SW 1271 (cell line): ENCODE data around the gene PSME2.
A peak's percentile ranks its signal among the peaks of the same experiment; 100 is the strongest.

Experiments used
- DNase-seq, 2 experiments: peaks; one replicate each; lab custom pipeline; 2025; lab: John Stamatoyannopoulos, UW

The PSME2 gene

DNA sequence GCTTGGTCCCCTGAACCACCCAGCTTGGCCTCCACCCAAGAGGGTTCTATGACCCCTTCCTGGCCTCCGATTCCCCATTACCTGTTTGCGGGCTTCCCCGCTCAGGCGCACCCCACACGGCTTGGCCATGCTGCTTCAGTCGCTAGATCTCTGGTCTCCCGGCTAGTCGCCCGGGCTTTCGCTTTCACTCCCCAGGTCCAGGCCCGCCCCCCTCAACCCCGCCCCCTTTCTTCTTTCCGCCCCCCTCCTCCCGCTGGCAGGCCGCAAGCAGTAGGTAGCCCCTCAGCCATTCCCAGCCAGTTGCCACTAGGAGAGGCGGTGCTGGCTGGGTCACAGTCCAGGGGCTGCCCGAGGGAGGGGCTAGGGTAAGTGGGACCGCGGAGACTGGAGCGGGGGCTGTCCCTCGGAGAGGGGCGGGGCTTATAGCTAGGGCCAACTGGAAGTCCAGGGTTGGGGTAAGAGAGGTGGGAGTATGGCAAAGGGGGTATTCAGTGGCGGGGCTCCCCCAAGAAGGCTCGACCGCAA is at the start of gene PSME2:
Gene PSME2, minus strand, starts transcription at position 158 of the 525 bp plus-strand sequence. Its CDS starts 29 bp downstream, at position 129.
- peak; percentile 93 to 97 for DNase-seq

DNA sequence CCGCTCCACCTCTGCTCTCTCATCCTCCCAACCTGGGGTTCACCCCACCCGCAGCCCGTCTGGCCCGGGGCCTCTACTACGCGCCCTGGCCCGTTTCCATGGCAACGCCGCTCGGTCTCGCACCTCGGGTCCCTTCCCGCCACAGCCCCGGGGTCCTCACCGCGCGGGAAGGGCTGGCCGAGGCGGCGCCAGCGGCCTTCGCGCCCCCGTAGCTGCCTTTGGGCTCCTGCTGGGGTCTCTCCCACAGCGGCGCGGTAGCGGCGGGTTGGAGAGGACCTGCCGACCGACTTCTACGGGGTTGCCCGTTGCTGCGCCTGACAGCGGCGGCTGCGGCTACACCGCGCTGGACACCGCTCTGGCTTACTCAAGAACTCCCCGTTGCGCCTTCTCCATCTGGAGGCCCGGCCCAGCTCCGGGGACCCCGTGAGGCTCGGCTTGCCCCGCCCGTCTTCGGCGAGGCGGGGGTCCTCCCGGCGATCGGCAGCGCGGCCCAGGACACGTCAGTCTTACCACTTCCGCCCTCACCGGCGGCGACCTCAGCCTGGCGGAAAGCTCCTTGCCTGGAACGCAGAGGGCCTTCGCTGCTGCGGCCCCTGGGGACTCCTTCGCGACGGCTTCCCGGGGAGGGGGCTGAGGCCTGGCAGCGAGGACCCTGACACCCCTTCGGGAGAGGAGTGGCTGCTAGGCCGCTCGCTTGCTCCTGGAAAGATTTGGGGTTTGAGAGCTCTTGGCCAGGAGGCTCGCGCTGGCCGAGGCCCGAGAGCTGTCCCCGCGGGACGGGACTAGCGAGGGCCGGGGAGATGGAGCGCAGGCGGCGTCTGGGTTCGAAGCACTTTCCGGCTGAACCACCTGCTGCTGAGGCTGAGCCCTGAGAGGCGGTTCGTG is 49.0 kb upstream of the PSME2 start, which contains the start of gene TM9SF1:
Gene TM9SF1, minus strand, starts transcription at position 256 of the 885 bp plus-strand sequence. CDS start 422 bp downstream, outside the sequence.
- peak; percentile 45 to 68 for DNase-seq

DNA sequence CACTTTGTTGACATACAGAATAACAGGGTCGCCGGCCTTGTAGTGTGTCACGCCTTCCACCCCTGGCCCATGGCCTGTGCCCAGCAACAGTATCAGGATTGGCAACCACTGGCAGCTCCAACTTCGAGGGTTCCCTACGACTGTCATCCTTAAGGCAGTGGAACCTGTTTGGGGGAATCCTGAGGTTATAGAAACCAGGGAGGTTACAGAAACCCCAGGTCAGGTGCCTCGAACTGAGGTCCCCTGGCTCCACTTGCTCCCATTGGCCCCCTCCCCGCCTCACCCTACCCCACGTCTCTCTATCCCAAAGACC is 48.4 kb upstream of the PSME2 start:
- no peak for DNase-seq

GRCh38 chr14:24194186-24194872 is 47.9 kb upstream of the PSME2 start:
- peak in 1 of 2 experiments; percentile 6 for DNase-seq

GRCh38 chr14:24192933-24193332 is 46.5 kb upstream of the PSME2 start:
- DNase-seq, result no peak

DNA sequence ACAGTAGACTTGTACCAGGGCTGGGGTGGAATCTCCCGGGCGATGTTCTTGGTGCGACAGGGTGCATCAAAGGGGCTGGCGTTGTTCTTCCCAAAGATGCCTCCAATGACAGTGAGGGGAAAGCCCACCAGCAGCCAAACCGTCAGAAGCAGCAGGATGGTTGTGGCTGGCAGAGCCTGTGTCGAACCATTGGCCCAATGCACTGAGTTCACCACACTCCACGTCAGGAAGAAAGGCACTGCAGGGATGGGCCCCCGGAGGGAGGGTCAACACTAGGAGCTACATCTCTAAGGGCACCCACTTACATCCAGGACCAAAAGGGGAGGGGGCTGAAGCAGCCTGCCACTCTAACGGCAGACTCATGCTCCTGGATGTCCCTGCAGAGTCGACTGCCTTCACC is 44.0 kb upstream of the PSME2 start:
- DNase-seq, result no peak

- no peak for DNase-seq
These were observed 43.0 kb upstream of the PSME2 start for GRCh38 chr14:24189460-24189859.

DNA sequence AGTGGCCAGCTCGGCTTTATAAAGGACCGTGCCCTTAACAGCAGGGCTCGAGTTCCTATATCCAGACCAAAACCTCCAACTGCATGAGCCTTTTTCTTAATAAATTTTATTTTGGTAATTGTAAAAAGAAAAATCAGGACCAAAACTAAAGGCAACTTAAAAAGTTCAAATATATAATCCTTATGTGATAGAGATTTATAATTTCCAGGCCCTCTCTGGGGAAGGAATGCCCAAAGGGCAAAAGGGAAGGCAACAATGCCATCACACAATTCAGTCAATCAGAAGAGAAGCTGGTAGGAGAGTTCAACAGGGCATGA is 42.6 kb upstream of the PSME2 start:
- DNase-seq, result no peak

DNA sequence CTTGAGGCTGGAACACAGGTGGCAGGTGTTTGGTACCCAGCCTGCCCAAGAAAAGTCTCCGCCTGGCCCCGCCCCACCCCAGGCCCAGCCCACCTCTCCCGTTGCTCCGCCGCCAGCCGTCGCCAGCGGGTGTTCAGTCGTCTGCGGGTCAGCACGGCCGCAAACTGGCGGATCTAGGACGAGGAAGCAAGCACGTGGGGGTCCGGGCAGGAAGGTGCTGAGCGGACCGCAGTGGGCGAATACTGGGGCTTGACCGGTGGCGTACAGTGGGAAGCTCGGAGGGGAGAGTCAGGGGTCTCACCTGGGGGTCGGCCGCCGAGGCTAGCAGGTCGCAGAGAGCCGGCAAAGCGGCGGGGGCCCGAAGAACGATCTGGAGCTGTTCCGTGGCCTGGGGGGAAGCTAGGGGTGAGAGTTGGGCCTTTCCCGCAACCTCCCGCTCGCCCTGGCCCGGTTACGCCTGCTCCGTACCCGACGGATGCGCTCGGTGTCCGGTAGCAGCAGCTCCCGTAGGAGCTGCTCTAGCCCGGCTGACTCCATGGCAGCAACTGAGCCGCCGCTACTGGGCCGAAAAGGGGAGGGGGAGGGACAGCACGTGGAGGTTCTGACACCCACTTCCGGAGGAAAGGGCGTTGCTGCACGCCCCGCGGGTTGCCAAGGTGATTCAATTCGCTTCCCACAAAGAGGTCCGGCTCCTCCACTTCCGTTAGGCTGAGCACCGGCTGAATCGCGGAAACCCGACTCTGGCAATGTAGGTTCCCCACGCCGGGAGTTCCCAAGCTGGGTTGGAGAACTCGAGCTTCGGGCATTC is 42.0 kb upstream of the PSME2 start, which contains the start of gene IPO4:
Gene IPO4, minus strand, starts transcription at position 566 of the 808 bp plus-strand sequence. Its CDS starts 29 bp downstream, at position 537.
- peak; percentile 93 to 94 for DNase-seq

DNA sequence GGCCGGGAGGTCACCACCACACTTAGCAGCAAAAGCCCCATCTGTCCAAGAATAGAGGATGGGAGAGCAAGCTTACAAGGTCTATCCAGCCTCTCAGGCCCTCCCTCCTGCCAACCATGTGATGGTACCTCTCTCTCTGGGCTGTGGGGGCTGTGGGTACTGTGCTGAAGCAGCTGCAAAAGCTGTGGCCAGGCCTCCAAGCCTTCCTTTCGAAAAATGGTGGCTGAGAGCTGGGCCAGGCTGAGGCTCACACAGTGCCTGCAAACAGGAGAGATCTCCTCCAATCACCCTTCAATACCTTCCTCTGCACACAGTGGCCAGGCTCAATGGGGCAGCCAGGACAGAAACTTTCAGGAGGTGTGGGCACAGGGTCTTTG is 41.1 kb upstream of the PSME2 start:
- DNase-seq, result no peak

GRCh38 chr14:24186831-24187538 is 40.6 kb upstream of the PSME2 start:
- DNase-seq, result no peak

- no peak for DNase-seq
These were observed 39.3 kb upstream of the PSME2 start for GRCh38 chr14:24185741-24186140.

GRCh38 chr14:24185026-24185425 is 38.6 kb upstream of the PSME2 start:
- DNase-seq, result no peak

DNA sequence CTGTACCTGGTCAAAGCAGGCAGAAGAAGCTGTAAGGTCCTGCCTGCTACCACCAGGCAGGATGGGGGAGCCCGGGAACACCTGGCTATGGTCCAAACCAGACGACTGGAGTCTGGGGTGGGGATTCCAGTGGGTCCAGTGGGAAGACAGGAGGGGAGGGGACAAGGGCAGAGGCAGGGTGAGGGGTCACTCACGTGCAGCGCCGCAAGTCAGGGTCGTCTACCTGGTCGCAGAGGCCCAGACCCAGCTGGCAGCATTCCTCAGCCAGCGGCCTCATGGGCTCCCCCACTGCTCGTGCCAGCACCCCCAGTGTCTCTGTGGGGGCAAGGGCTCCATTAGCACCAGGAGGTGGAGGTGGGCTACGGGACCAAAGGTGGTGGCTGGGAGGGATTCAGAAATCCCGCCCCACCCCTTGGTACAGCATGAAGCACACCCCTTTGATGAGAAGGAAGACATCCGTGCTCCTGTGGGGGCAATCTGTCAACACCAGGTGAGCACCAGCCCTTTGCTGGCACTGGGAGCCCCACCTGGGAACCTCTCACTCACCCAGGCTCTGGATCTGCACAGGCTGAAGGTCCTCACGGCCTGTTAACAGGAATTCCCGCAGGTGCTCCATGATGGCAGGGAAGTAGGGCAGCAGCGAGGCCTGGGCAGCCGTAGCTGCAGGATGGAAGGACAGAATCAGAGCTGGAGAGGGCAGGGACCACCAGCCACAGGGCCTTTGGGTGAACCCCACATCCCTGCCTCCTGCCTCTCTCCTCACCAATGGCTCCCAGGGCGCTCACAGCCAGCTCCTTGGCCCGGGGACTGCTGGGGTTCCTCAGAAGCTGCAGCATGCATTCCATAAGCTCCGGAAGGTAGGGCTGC is 37.9 kb upstream of the PSME2 start:
- DNase-seq, result no peak

DNA sequence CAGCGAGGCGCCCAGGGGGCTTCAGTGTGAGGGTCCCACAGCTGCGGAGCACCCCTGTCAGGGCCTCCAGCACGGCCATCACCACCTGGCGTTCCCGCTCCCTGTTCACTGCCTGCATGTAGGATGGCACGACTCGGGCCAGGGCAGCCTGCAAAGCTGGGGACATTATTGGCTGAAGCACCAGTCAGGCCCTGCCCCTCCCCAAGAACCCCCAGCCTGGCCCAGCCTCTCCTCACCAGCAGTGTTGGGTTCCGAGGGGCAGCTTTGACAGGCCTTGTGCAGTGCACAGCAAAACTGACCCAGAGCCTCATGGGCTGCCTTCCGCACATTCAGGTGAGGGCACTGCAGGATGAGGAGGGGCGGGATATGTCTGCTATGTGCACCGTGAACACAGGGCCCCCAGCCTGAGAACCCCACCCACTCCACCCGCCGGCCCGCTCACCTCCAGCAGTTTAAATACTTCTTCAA is 36.6 kb upstream of the PSME2 start:
- no peak for DNase-seq

DNA sequence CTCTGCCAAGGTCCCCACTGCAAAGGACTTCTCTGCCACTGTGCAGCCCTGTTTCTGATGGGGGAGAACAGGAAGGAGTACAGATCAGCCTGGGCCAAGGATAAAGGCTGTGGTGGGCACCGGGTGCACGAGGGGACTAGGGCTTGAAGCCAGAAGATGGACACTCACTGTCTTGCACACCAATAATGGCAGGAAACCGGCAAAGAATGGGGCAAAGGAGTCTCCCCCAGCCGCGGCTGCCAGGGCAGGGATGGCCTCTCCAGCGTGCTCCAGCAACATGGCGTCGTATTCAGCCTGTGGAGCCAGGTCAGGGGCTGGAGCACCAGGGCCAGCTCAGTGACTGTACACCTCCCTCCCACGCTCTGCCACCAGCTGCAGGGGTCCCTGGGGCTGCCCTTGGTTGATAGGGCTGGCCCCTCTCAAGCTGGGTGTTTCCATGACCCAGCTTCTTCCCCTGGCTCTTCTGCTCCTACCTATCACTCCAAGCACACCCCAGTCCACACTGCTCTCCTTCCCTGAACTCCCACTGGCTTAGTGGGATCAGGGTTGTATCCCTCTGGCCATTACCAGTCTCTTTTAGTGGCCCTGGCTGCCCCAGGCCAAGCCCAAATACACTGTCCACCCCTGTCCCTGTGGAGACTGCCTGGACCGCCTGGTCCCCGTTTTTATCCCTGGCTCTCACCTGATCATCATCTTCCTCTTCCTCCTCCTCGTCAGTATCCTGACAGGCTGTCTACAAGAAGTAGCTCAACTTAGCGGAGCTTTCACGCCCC is 35.9 kb upstream of the PSME2 start:
- DNase-seq, result no peak

DNA sequence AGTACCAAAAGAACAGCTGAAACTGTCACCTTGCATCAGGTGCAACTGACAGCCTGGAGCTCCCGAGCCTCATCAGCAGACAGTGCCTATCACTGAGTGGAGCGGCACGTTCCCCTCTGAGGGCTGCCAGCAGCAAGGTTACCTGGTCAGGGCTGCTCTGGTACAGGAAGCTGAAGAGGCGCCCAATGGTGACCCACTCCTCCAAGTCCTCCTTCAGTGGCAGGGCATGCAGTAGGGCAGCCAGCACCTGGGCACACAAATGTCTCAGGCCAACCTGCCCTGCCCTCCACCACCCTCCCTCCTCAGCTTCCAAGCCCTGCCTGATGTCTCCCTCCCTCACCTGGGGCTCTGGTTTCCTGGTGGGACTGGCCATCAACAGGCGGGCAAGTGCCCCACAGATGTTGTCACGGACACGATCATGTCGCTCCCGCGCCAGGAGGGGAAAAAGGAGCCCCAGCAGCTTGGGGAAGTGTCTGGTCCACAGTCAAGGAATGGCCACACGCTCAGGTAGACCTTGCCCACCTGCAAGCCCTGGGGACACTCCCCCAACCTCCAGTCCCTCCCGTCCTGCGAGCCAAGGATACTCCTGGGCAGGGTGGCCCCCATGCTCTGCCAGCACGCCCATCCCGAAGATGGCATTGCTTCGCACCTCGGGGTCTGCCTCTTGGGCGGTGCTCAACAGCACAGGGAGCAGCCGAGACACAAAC is 35.1 kb upstream of the PSME2 start:
- DNase-seq, result no peak

DNA sequence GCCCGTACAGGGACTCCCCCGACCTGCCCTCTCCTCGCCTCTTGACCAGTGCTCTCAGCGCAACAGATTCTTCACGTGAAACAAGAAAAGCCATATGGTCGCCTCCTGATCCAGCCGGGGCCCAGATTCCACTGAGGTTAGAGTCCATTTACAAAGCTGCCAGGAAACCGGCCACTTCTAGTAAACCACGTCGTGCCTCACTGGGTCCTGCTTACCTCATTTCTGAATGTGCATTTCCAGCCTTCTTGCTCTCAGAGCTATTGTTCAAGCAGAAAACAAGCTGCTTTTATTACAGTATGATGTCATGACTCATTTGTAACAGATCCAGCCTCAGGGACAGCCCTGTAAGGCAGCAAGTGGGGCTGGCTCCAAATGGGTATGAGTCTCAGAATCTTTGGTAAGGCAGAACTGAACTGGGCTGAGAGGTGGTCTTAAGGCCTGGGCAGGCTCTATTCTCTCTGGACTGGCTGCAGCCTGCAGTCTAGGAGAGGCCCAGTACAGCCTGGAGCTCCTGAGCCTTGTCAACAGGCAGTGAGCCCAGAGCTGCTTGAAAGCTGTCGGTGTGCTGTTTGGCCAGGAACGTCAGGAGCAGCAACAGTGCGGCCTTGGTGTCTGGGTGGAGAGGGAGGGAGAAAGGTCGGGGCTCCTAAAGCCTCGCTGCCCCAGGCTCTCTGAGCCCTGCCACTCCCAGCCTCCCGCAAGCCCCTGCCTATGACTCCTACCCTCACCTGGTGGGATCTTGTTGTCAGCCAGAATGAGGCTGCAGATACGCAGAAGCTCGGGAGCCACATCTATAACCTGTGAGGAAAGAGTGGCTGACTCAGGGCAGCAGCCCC is 33.8 kb upstream of the PSME2 start:
- DNase-seq, result no peak
